Neural progenitor cell (in vitro differentiated cells): ENCODE results near the gene RIPOR3. TPM values are rescaled to one million over a fixed set of nuclear protein-coding genes. Genes with fewer than 3 reads are reported as not detected.

Source experiments
- DNase-seq: peaks from one replicate; pipeline ENCODE4 v3.0.0-alpha.2; 2016; ENCODE audit warnings: low spot score
- H2AFZ ChIP-seq: fragments of 200-600 bp; sonication (generic); replicated peaks from 2 replicates; pipeline ENCODE4 v1.6.1; 2016; ENCODE audit warnings: antibody characterized with exemption
- H3F3A ChIP-seq: fragments of 200-600 bp; sonication (generic); 2 replicates; pipeline ENCODE4 v1.6.1; 2016; ENCODE audit warnings: antibody characterized with exemption, low read depth
- H3K27ac ChIP-seq: fragments of 200-600 bp; sonication (generic); 2 replicates; pipeline ENCODE4 v1.5.1; 2016; ENCODE audit warnings: mild to moderate bottlenecking
- H3K27me3 ChIP-seq: fragments of 200-600 bp; sonication (generic); 2 replicates; pipeline ENCODE4 v1.6.1; 2016; ENCODE audit warnings: mild to moderate bottlenecking, moderate library complexity
- H3K36me3 ChIP-seq: fragments of 200-600 bp; sonication (generic); 2 replicates; pipeline ENCODE4 v1.5.1; 2016
- H3K4me1 ChIP-seq: fragments of 200-600 bp; sonication (generic); 2 replicates; pipeline ENCODE4 v1.6.1; 2016; ENCODE audit warnings: mixed run types
- H3K4me2 ChIP-seq: fragments of 200-600 bp; sonication (generic); 2 replicates; pipeline ENCODE4 v1.6.1; 2016
- H3K4me3 ChIP-seq: fragments of 200-600 bp; sonication (generic); 2 replicates; pipeline ENCODE4 v1.5.1; 2016
- H3K79me2 ChIP-seq: fragments of 200-600 bp; sonication (generic); 2 replicates; pipeline ENCODE4 v1.6.1; 2016; ENCODE audit warnings: low read depth
- H3K9ac ChIP-seq: fragments of 200-600 bp; sonication (generic); 2 replicates; pipeline ENCODE4 v1.6.1; 2016
- H3K9me3 ChIP-seq: fragments of 200-600 bp; sonication (generic); 2 replicates; pipeline ENCODE4 v1.5.1; 2016; ENCODE audit warnings: low read depth
- H4K20me1 ChIP-seq: fragments of 200-600 bp; sonication (generic); 2 replicates; pipeline ENCODE4 v1.6.1; 2016; ENCODE audit warnings: low read depth
- H3K27ac Mint-ChIP-seq: 3 replicates; pipeline ENCODE4 v1.8.0; 2021; ENCODE audit warnings: mixed read lengths
- H3K27me3 Mint-ChIP-seq: 2 replicates; pipeline ENCODE4 v1.8.0; 2022; ENCODE audit warnings: low read depth, mild to moderate bottlenecking, inconsistent platforms, moderate library complexity, mixed read lengths; ENCODE audit not compliant: insufficient read depth
- H3K36me3 Mint-ChIP-seq: 3 replicates; pipeline ENCODE4 v1.8.0; 2021; ENCODE audit warnings: mixed read lengths
- H3K4me1 Mint-ChIP-seq: 3 replicates; pipeline ENCODE4 v1.8.0; 2021; ENCODE audit warnings: mixed read lengths
- H3K4me3 Mint-ChIP-seq: 3 replicates; pipeline ENCODE4 v1.8.0; 2021; ENCODE audit warnings: mild to moderate bottlenecking, moderate library complexity, mixed read lengths
- H3K9me3 Mint-ChIP-seq: 3 replicates; pipeline ENCODE4 v1.8.0; 2020; ENCODE audit warnings: mixed read lengths
- EZH2 ChIP-seq: fragments of 200-600 bp; sonication (generic); IDR thresholded peaks from 2 replicates; pipeline ENCODE4 v1.6.1; 2017; ENCODE audit warnings: antibody characterized with exemption, mild to moderate bottlenecking, moderate library complexity
- EZH2phosphoT487 ChIP-seq: fragments of 200-600 bp; sonication (generic); IDR thresholded peaks from 2 replicates; pipeline ENCODE4 v1.6.1; 2017; ENCODE audit warnings: antibody characterized with exemption
- total RNA-seq: library from RNA; depleted of rRNA; stranded (reverse); fragments of >200 nt; gene quantifications from 2 replicates; pipeline ENCODE4 v1.2.3, GENCODE V29; 2015; ENCODE audit warnings: low replicate concordance
- TF ChIP-seq, protein P1 (sequence below): fragments of 200-600 bp; sonication (generic); IDR thresholded peaks from 2 replicates; pipeline ENCODE4 v1.5.1; 2017; ENCODE audit warnings: antibody characterized with exemption, mild to moderate bottlenecking

The RIPOR3 gene
- total RNA-seq, 1 donor from 2014 or later: 1.2 TPM

GRCh38 chr20:50578061-50578777, 113.1 kb downstream of the RIPOR3 start:
- TF ChIP-seq, protein P1, sequence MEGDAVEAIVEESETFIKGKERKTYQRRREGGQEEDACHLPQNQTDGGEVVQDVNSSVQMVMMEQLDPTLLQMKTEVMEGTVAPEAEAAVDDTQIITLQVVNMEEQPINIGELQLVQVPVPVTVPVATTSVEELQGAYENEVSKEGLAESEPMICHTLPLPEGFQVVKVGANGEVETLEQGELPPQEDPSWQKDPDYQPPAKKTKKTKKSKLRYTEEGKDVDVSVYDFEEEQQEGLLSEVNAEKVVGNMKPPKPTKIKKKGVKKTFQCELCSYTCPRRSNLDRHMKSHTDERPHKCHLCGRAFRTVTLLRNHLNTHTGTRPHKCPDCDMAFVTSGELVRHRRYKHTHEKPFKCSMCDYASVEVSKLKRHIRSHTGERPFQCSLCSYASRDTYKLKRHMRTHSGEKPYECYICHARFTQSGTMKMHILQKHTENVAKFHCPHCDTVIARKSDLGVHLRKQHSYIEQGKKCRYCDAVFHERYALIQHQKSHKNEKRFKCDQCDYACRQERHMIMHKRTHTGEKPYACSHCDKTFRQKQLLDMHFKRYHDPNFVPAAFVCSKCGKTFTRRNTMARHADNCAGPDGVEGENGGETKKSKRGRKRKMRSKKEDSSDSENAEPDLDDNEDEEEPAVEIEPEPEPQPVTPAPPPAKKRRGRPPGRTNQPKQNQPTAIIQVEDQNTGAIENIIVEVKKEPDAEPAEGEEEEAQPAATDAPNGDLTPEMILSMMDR: no peak
- TF ChIP-seq EZH2 (no peak), EZH2phosphoT487 (no peak)
- DNase-seq: no peak
- no peaks in the 10 kb centered on the region for H3K9me3 Mint-ChIP-seq
- H3K4me1 Mint-ChIP-seq: peaks cover 14% of the 10 kb centered on the region
- no peak overlapping the region for H3K27ac ChIP-seq
- no peak overlapping the region for H3K9ac ChIP-seq
- H3K4me1 ChIP-seq: peaks cover 10% of the 10 kb centered on the region
- H3K9me3 ChIP-seq: no peaks in the 10 kb centered on the region
- no peak overlapping the region for H3K27ac Mint-ChIP-seq
- H3K27me3 ChIP-seq: no peaks in the 10 kb centered on the region
- no peak overlapping the region for H3K4me3 ChIP-seq
- H4K20me1 ChIP-seq: peaks cover 12% of the 10 kb centered on the region
- peaks cover 2% of the 10 kb centered on the region for H3K27me3 Mint-ChIP-seq
- peaks cover 21% of the 10 kb centered on the region for H3K36me3 Mint-ChIP-seq
- H3K4me2 ChIP-seq: no peak overlapping the region
- H3K79me2 ChIP-seq: no peaks in the 10 kb centered on the region
- H3K4me3 Mint-ChIP-seq: no peak overlapping the region
- no peak overlapping the region for H2AFZ ChIP-seq
- peaks cover 4% of the 10 kb centered on the region for H3F3A ChIP-seq
- H3K36me3 ChIP-seq: no peaks in the 10 kb centered on the region

DNA sequence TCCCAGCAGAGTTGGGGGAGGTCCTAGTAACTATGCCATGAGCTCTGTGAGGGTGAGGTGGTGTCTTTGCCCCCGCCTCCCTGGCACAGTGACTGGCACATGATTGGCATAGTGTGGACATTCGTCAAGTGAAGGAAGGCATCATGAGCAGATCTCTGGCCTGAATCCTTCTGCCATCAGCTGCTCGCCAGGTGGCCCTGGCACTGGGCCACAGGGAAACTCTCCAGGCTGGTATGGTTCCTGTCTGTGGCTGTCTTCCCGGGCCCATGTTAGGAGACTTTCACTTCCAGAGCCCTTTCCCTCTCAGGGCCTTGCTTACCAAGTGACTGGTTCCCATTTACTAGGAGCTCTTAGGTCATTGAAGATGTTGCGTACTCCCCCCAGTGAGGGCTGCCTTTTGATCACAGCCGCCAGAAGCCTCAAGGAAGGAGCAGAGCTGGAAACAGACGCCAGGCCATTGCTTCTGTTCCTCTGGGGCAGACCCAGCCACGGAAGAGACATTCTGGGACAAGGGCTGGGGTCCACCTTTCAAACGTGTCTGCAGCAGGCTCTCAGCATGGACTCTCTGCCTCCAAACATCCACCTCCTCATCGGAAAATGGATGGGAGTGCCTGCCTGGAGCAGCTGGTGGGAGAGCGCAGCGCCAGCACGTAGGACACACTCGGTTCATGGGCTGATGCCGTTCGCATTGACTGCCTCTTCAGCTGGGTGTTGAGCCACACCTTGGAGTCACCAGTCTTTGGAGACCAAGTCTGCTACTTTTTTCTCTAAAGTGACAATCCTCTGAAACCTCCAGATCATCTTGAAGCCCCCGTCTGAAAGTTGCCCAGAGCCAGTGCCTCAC, 113.9 kb downstream of the RIPOR3 start:
- Histone ChIP-seq H2AFZ (no peak overlapping the region), H3K4me3 (no peak overlapping the region), H3K4me1 (peaks cover 10% of the 10 kb centered on the region), H3K79me2 (no peaks in the 10 kb centered on the region), H3F3A (peaks cover 4% of the 10 kb centered on the region), H4K20me1 (peaks cover 21% of the 10 kb centered on the region), H3K27me3 (no peaks in the 10 kb centered on the region), H3K9ac (no peak overlapping the region), H3K4me2 (no peak overlapping the region), H3K27ac (no peak overlapping the region), H3K36me3 (no peaks in the 10 kb centered on the region), H3K9me3 (no peaks in the 10 kb centered on the region)
- no peaks in the 10 kb centered on the region for H3K9me3 Mint-ChIP-seq
- H3K36me3 Mint-ChIP-seq: peaks cover 18% of the 10 kb centered on the region
- H3K27ac Mint-ChIP-seq: no peak overlapping the region
- TF ChIP-seq, protein P1: no peak
- TF ChIP-seq EZH2phosphoT487 (no peak), EZH2 (no peak)
- no peak for DNase-seq
- peaks cover 4% of the 10 kb centered on the region for H3K27me3 Mint-ChIP-seq
- no peak overlapping the region for H3K4me3 Mint-ChIP-seq
- H3K4me1 Mint-ChIP-seq: peaks cover 21% of the 10 kb centered on the region

DNA sequence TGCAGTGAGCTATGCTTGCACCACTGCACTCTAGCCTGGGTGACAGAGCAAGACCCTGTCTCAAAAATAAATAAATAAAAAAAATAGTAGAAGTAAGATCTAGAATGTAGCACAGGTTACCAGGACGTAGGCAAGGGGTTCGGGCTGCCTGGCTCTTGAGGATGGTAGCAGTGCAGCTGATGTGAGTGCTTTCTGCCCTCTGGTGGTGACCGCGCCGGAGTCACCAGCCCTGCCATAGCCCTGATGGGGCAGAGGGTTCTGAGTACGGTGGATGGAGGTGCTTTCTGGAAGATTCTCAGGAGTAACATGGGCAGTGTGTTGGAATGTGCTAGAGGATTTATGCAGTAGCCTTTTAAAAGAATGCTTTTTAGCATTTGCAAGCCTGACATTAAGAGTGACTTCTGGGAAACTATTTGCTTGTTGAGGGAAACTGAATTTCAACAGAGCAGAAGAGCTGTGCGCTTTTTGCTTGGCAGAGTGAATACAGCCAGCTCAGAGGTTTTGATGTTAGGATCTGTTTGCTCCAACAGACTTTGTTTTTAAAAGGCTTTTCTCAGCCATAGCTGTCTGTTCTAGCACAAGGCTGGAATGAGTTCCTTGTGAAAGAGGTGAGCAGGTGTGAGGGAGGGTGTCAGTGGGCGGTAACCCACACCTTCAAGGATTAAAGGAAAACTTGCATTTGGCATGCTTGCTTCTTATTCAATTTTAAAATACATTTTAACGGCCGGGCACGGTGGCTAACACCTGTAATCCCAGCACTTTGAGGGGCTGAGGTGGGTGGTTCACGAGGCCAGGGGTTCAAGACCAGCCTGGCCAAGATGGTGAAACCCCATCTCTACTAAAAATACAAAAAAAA, 115.2 kb downstream of the RIPOR3 start:
- Histone ChIP-seq H3F3A (peaks cover 4% of the 10 kb centered on the region), H3K4me1 (no peaks in the 10 kb centered on the region), H3K36me3 (no peaks in the 10 kb centered on the region), H3K9me3 (no peaks in the 10 kb centered on the region), H3K9ac (no peak overlapping the region), H3K27ac (no peak overlapping the region), H2AFZ (no peak overlapping the region), H3K79me2 (no peaks in the 10 kb centered on the region), H3K27me3 (no peaks in the 10 kb centered on the region), H4K20me1 (peaks cover 21% of the 10 kb centered on the region), H3K4me3 (no peak overlapping the region), H3K4me2 (no peak overlapping the region)
- Mint-ChIP-seq H3K36me3 (peaks cover 18% of the 10 kb centered on the region), H3K4me3 (no peak overlapping the region), H3K27ac (no peak overlapping the region), H3K27me3 (peaks cover 4% of the 10 kb centered on the region), H3K4me1 (peaks cover 27% of the 10 kb centered on the region), H3K9me3 (no peaks in the 10 kb centered on the region)
- TF ChIP-seq EZH2phosphoT487: no peak
- TF ChIP-seq, protein P1: peak; percentile 72
- peak; percentile 72 for DNase-seq
